HG02870 (cell line): ENCODE data around the gene TMCO1.
"Not testable (repeated sequence)": the region's sequence is repeated elsewhere in the genome, so short reads cannot be mapped to it uniquely, and the experiment has no call there.

Experiments used
- ATAC-seq: cut with Tn5 transposase; IDR thresholded peaks from one replicate; pipeline ENCODE4 v1.9.1; 2021; ENCODE audit warnings: mild to moderate bottlenecking, moderate library complexity; ENCODE audit not compliant: unreplicated experiment

Gene TMCO1

GRCh38 chr1:165747632-165748447 is 20.8 kb downstream of the TMCO1 start:
- ATAC-seq: no peak

- ATAC-seq: not testable (repeated sequence)
Observed at GRCh38 chr1:165744913-165745312, 23.8 kb downstream of the TMCO1 start.

GRCh38 chr1:165742194-165742593 is 26.5 kb downstream of the TMCO1 start:
- ATAC-seq: no peak

GRCh38 chr1:165738794-165739193 is 29.9 kb downstream of the TMCO1 start:
- peak; percentile 98 for ATAC-seq

GRCh38 chr1:165737196-165737595 is 31.5 kb downstream of the TMCO1 start:
- ATAC-seq: no peak

DNA sequence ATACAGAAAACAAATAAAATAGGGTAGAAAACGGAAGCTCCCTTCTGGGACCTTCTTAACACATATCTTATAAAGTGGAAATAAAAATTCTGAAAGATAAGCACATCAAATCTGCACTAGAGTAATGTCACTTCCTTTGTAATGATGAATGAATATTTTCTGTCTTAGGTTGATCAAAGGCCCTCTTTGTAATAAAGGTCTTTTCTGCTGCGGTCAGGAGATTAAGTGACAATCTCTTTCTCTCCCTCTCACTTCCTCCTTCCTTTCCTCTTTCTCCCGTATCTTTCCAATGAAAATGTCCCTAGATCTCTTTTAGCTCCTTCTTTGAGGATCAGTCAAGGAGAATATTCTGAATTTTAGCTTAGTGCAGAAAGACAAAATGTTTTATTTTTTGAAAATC is 33.8 kb downstream of the TMCO1 start:
- ATAC-seq: no peak

DNA sequence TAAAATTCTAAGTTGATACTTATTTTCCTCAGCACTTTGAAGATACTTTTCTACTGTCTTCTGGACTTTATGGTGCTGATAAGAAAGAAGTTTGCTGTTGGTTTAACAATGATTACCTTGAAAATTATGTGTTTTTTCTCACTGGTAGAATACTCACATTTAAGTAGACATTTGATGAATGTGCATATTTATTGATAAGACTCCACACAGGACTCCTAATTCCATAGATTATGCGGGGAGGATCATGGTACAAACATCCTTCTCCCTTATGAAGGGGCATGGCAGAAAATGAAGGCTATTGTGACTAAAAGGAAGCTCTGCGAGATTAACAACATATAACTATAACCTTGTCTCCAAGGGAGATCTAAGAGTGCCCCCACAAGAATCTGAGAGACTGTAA is 41.8 kb downstream of the TMCO1 start:
- ATAC-seq: no peak

- ATAC-seq: no peak
Observed at GRCh38 chr1:165726169-165726568, 42.5 kb downstream of the TMCO1 start.

- ATAC-seq: peak; percentile 53
Observed at GRCh38 chr1:165717918-165718515, 50.7 kb downstream of the TMCO1 start.

DNA sequence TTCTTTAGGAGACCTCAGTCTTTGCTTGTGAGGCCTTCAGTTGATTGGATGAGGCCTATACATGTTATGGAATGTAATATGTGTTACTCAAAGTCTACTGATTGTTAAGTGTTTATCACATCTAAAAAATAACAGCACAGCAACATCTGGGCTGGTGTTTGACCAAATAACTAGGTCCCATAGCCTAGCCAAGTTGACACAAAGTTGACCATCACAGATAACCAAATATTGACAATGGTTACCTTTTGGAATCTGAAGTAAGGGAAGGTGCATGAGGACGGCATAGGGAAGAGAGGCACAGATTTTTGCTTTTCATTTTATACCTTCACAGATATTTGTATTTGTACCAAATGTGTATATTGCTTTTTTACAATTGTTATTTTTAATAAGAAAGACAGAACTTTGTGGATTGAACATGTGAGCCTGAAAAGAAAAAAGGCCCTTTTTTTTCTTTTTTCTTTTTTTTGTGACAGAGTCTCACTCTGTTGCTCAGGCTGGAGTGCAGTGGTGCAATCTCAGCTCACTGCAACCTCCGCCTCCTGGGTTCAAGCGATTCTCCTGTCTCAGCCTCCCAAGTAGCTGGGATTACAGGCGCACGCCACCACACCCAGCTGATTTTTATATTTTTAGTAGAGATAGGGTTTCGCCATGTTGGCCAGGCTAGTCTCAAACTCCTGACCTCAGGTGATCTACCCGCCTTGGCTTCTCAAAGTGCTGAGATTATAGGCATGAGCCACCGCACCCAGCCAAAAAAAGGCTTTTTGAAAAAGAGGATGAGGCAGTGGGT is 52.2 kb downstream of the TMCO1 start:
- not testable (repeated sequence) for ATAC-seq

DNA sequence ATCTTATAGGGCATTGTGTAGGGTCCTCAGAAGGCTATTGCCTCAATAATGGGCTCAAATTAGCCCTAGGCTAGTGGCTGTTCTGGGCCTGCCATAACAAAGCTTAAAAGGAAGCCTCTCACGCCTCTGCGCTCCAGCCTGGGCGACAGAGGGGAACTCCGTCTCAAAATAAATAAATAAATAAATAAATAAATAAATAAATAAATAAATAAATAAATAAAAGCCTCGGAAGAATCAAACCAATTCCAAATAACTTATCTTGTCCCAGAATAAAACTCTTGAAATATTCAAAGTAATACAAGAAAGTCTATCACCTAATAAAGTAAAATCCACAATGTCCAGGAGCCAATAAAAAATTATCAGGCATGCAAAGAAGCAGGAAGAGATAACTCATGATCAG is 55.9 kb downstream of the TMCO1 start:
- ATAC-seq: no peak

DNA sequence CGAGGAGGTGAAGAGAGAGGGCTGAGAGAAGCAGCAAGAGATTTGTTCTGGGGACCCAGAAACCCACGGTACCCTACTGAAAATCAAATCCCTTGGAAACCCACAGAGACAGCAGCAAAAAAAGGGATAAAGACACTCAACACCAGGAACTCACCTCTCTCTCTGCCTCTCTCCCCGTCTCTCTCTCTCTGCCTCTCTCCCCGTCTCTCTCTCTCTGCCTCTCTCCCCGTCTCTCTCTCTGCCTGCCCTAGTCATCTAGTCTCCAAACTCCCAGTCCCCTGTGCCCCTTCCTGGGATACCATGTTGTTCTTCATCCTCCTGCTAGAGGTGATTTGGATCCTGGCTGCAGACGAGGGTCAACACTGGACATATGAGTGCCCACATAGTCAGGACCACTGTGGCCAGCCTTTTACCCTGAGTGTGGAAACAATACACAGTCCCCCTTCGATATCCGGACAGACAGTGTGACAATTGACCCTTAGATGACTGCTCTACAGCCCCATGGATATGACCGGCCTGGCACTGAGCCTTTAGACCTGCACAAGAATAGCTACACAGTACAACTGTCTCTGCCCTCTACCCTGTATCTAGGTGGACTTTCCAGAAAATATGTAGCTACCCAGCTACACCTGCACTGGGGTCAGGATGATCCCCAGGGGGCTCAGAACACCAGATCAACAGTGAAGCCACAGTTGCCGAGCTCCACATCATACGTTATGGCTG is 60.5 kb downstream of the TMCO1 start:
- ATAC-seq: no peak

DNA sequence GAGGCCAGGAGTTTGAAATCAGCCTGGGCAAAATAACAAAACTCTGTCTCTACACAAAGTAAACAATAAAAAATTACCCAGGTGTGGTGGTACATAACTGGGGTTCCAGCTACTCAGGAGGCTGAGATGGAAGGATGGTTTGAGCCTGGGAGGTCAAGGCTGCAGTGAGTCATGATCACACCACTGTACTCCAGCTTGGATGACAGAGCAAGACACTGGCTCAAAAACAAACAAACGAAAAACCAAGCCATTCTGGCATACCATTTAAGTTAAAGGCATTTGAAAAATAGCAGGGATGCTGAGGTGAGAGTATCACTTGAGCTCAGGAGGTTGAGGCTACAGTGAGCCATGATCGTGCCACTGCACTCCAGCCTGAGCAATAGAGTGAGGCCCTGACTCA is 65.0 kb downstream of the TMCO1 start:
- no peak for ATAC-seq

- not testable (repeated sequence) for ATAC-seq
Observed at GRCh38 chr1:165701922-165702321, 66.7 kb downstream of the TMCO1 start.

GRCh38 chr1:165699577-165699976 is 69.1 kb downstream of the TMCO1 start:
- ATAC-seq: no peak

GRCh38 chr1:165698761-165699052 is 70.0 kb downstream of the TMCO1 start:
- peak; percentile 13 for ATAC-seq

DNA sequence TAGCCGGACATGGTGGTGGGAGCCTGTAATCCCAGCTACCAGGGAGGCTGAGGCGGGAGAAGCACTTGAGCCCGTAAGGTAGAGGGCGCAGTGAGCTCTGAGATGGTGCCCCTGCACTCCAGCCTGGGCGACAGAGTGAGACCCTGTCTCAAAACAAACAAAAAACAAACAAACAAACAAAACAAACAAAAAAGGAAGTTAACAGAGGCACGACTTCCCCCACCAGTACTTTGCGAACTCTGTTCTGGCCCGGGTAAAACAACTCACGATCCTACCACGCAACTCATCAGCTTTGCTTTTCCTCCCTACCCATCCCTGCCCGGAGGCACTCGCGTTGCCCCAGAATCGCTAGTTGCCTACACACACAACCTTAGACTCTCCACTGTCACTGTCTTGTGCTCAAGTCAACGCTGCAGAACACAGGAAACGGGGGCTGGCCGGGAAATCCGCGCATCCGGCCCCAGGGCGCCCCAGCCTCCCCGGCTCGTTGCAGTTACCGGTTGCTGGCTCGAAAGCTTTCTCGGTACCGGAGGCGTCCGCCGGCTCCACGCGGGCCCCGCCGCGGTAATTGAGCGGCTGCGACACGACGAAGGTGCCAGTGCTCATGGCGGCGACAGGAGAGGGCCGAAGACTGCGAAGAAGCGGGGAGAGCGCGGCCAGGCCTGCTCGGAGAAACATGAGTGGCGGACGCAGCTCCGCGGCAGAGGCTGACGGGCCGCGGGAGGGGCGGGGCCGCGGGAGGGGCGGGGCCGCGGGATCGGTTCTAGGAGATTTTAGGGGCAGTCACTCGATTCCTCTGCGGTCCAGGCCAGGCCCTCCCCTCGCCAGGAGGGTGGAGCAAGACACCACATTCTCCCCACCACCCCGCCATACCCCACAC is 70.5 kb downstream of the TMCO1 start, which contains the start of gene ALDH9A1:
TSS of gene ALDH9A1 (minus strand) at position 682 of the 880 bp plus-strand sequence. CDS start at position 678, 4 bp downstream.
- peak; percentile 91 for ATAC-seq

DNA sequence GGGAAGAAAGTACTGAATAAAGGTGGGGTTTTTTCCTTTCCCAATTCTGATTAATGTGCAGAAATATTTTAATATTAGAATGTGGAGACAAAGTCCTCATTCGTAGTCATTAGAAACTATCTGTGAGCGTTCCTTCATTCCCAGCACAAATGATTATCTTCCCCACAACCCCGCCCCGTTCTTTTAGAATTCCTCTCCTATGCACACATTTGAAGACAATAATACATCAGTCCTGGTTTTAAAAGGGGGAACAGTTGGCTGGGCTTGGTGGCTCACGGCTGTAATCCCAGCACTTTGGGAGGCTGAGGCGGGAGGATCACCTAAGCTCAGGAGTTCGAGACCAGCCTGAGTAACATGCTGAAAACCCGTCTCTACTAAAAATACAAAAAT is 71.2 kb downstream of the TMCO1 start:
- no peak for ATAC-seq

DNA sequence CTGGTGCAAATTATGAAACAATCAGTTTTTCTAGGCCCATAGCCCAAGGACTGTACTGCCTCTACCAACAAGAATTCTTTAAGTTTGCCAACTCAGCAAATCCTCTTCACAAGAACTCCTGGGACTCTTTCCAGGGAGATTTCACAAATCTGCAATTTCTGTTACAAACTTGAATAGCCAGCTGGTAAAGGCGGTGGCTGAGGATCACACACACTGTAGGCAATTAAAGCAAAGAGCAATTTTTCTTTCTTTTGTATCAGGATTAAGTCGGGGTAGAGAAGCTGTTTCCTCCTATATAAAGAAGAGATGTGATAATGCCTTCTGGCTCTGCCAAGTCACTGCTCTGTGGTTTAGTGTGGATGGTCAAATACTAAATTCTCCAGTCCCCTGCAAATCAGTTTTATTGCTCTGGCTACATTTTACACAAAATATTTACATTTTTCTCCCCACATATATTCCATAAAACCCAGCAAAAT is 72.0 kb downstream of the TMCO1 start:
- ATAC-seq: no peak

DNA sequence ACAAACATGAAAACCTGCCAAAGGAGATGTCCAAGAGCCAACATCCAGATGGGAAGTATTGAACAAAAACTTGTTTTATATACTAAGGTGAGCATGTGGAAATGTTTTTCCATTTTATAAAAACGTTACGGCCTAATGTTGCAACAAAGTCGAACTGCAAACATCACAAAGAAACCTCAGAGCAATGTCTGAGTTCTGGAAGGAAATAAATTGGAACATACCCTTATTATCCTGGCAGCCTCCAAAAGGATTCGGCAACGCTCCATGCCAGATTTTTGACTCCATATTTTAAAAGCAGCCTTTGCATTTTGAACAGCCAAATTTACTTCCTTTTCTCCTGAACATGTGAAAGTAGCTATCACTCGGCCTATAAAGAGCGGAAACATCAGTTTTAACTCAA is 73.6 kb downstream of the TMCO1 start:
- ATAC-seq: no peak
